Upper lobe of right lung (tissue), 1 donor: Measurements from ENCODE around the gene ACYP2. TPM values are rescaled to one million over a fixed set of nuclear protein-coding genes. Genes with fewer than 3 reads are reported as not detected.

ENCODE experiments used
- ATAC-seq: fragments of 200-7000 bp; cut with Tn5 transposase; one replicate; pipeline ENCODE4 v1.9.1; 2020; ENCODE audit warnings: mild to moderate bottlenecking, moderate library complexity
- DNase-seq: peaks from one replicate; pipeline ENCODE4 v3.0.0-alpha.2; 2020
- H3K27ac ChIP-seq: fragments of 200-600 bp; one replicate; pipeline ENCODE4 v1.8.0; 2022
- H3K27me3 ChIP-seq: fragments of 200-600 bp; one replicate; pipeline ENCODE4 v1.8.0; 2022; ENCODE audit warnings: mild to moderate bottlenecking
- H3K36me3 ChIP-seq: fragments of 200-600 bp; one replicate; pipeline ENCODE4 v1.8.0; 2022
- H3K4me1 ChIP-seq: fragments of 200-600 bp; one replicate; pipeline ENCODE4 v1.8.0; 2022
- H3K4me3 ChIP-seq: fragments of 200-600 bp; one replicate; pipeline ENCODE4 v1.8.0; 2022; ENCODE audit warnings: mild to moderate bottlenecking
- H3K9me3 ChIP-seq: fragments of 200-600 bp; one replicate; pipeline ENCODE4 v1.8.0; 2022
- CTCF ChIP-seq: fragments of 200-600 bp; IDR thresholded peaks from one replicate; pipeline ENCODE4 v1.8.0; 2022; ENCODE audit warnings: antibody characterized with exemption
- intact Hi-C: fragments of 100-400 bp; cut with DNase I; formaldehyde crosslinking; loops from one replicate; pipeline ENCODE4 v1.11.0; 2022
- total RNA-seq: library from RNA; stranded (reverse); fragmentation: NEBNext Ultra II Directional; extraction: Animal tissue kit (Norgen Biotek cat#: 25700); gene quantifications from one replicate; pipeline ENCODE4 v1.2.1, GENCODE V29; 2021
- donor health status: DM: no; HTN: yes; CAD: no; lungs with severe emphysema.

ACYP2 gene
- total RNA-seq, 1 donor from 2014 or later, result 14.0 TPM

DNA sequence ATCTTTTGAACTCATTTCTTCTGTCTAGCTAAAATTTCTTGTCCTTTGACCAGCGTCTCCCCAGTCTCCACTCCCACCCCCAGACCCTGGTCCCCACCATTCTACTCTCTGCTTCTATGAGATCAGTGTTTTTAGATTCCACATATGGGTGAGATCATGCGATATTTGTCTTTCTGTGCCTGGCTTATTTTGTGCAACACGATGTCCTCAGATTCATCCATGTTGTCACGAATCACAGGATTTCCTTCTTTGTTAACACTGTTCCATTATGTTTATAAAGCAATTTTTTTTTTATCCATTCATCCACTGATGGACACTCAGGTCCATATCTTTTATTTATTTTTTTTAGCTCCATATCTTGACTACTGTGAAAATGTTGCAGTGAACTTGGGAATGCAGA is 16.0 kb upstream of the ACYP2 start:
- TF ChIP-seq CTCF, result no peak
- no peak overlapping the region for H3K4me3 ChIP-seq
- H3K4me1 ChIP-seq, result peaks cover 6% of the 10 kb centered on the region
- intact Hi-C loops, result no loop called here
- H3K27me3 ChIP-seq, result no peaks in the 10 kb centered on the region
- ATAC-seq (no peak), DNase-seq (no peak)
- no peak overlapping the region for H3K27ac ChIP-seq
- H3K36me3 ChIP-seq, result no peaks in the 10 kb centered on the region
- H3K9me3 ChIP-seq, result no peaks in the 10 kb centered on the region

GRCh38 chr2:54099829-54100585 is 15.4 kb upstream of the ACYP2 start:
- Histone ChIP-seq H3K27ac (no peak overlapping the region), H3K36me3 (no peaks in the 10 kb centered on the region), H3K9me3 (no peaks in the 10 kb centered on the region), H3K4me1 (peaks cover 6% of the 10 kb centered on the region), H3K27me3 (no peaks in the 10 kb centered on the region), H3K4me3 (no peak overlapping the region)
- DNase-seq (no peak), ATAC-seq (no peak)
- intact Hi-C loops, result no loop called here
- TF ChIP-seq CTCF, result no peak

DNA sequence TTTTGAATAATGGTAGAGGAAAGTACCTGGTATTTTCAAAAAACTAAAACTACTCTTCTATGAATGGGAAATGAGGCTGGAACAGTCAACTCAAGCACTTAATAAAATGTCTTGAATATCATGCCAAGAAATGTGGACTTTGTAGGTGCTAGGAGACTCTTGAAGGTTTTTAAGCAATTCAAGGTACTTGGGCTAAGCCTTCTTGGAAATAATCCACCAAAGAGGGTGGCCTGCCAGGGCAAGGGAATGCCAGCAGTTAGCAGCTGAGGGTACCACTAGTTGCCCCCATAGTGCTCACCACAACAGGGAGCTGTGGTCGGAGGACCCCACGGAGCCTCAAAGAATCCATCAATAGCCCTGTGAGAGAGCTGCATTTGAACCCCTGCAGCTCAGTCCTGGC is 14.6 kb upstream of the ACYP2 start:
- Histone ChIP-seq H3K27me3 (no peaks in the 10 kb centered on the region), H3K27ac (no peak overlapping the region), H3K36me3 (no peaks in the 10 kb centered on the region), H3K9me3 (no peaks in the 10 kb centered on the region), H3K4me3 (no peak overlapping the region), H3K4me1 (peaks cover 6% of the 10 kb centered on the region)
- no peak for DNase-seq
- intact Hi-C loops, result no loop called here
- no peak for TF ChIP-seq CTCF
- peak; percentile 73 for ATAC-seq

GRCh38 chr2:54103454-54104314 is 11.7 kb upstream of the ACYP2 start:
- intact Hi-C loops, result no loop called here
- Histone ChIP-seq H3K4me3 (no peak overlapping the region), H3K27me3 (no peaks in the 10 kb centered on the region), H3K36me3 (no peaks in the 10 kb centered on the region), H3K9me3 (no peaks in the 10 kb centered on the region), H3K27ac (no peak overlapping the region), H3K4me1 (peaks cover 12% of the 10 kb centered on the region)
- no peak for DNase-seq
- no peak for TF ChIP-seq CTCF
- ATAC-seq, result peak; percentile 92

DNA sequence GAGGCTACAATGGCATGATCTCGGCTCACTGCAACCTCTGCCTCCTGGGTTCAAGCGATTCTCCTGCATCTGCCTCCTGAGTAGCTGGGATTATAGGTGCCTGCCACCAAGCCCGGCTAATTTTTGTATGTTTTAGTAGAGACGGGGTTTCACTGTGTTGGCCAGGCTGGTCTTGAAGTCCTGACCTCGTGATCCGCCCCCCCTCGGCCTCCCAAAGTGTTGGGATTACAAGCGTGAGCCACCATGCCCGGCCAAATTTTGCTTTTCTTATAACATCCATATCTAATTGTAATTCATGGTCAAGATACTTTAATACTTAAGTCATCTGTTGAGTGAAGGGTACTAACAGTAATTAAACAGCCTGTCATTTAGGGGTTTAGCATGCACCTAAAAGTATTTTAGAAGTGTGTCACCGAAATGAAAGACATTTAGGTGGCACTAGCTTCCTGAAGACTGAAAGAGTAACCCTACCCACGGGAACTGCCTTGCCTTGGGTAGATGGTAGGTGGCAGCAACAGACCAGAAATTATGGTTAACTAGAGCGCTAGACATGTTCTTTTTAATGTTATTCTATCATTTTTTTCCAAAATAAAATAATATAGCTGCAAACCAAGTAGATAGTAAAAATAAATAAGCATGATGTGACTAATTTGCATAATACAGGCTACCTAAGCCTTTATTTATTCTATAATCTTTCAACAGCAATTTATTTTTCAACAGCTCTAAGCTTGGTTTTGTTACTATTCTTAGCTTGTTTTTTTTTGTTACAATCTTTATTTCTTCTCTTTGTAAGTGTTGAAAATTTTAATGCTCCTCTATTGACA is 8.6 kb upstream of the ACYP2 start:
- Histone ChIP-seq H3K27me3 (no peaks in the 10 kb centered on the region), H3K4me3 (no peak overlapping the region), H3K27ac (no peak overlapping the region), H3K9me3 (no peaks in the 10 kb centered on the region), H3K36me3 (no peaks in the 10 kb centered on the region), H3K4me1 (peaks cover 12% of the 10 kb centered on the region)
- no peak for DNase-seq
- peak; percentile 63 for TF ChIP-seq CTCF
- ATAC-seq, result peak; percentile 80
- intact Hi-C loops, result no loop called here
